ENCODE measurements around the gene SDR42E2. TPM values are rescaled to one million over a fixed set of nuclear protein-coding genes. Genes with fewer than 3 reads are reported as not detected.

SDR42E2 gene
- total RNA-seq, 5 donors from 2014 or later (not counting 1 experiment from before 2014, with no cell fraction given): 0.28 to 2.9 (median 0.39) TPM

DNA sequence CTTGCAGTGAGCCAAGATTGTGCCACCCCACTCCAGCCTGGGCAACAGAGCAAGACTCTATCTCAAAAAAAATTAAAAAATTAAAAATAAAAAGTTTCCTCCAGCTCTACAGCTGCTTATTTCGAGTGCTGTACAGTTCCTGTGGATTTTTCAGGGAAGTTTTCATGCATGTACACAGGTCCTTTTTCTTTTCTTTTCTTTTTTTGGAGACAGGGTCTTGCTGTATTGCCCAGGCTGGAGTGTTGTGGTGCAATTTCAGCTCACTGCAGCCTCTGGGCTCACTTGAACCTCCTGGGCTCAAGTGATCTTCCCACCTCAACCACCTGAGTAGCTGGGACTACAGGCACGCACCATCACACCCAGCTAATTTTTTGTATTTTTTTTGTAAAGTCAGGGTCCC lies 59.7 kb downstream of the SDR42E2 start:
- H3K36me3 Mint-ChIP-seq: no peaks in the 10 kb centered on the region
- H3K27ac Mint-ChIP-seq: no peak overlapping the region
- no peaks in the 10 kb centered on the region for H3K4me1 ChIP-seq (ENCODE audit: control insufficient read depth in 1 of 2, extremely low read depth in 1 of 2, insufficient read depth in 2 of 2, low read length in 2 of 2)
- H3K27me3 Mint-ChIP-seq: no peaks in the 10 kb centered on the region
- ChIA-PET POLR2A (interaction anchor here in 1 of 2 donors (0.6 kb wide), 1 partner anchor 21 kb away, joined by 6 read pairs; no protein-coding TSS in a partner anchor), CTCF (no interaction called here)
- DNase-seq (no peak), ATAC-seq (replicated peaks in 1 of 4) (no peak)
- peaks cover 6 to 10% of the 10 kb centered on the region in 2 donors for H3K36me3 ChIP-seq (ENCODE audit: control insufficient read depth in 2 of 2, extremely low read depth in 1 of 2, insufficient read depth in 1 of 2, low read length in 1 of 2)
- H3K4me3 Mint-ChIP-seq: no peak overlapping the region
- no peaks in the 10 kb centered on the region for H3K27me3 ChIP-seq (replicated peaks in 1 of 2; ENCODE audit: control insufficient read depth in 2 of 2, extremely low read depth in 1 of 2, insufficient read depth in 2 of 2, low read length in 1 of 2)
- H3K4me3 ChIP-seq (ENCODE audit: control insufficient read depth in 1 of 2, extremely low read depth in 1 of 2, low read length in 1 of 2): no peak overlapping the region
- WGBS (ENCODE audit: insufficient coverage): no CpG with 5 or more reads among the region's 2 CpGs
- H3K27ac ChIP-seq (ENCODE audit: low read length): no peak overlapping the region
- peaks cover 0 to 2% (median 0%) of the 10 kb centered on the region in 3 donors for H3K4me1 Mint-ChIP-seq
- no peaks in the 10 kb centered on the region for H3K9me3 ChIP-seq
- H3K9me3 Mint-ChIP-seq: no peaks in the 10 kb centered on the region

DNA sequence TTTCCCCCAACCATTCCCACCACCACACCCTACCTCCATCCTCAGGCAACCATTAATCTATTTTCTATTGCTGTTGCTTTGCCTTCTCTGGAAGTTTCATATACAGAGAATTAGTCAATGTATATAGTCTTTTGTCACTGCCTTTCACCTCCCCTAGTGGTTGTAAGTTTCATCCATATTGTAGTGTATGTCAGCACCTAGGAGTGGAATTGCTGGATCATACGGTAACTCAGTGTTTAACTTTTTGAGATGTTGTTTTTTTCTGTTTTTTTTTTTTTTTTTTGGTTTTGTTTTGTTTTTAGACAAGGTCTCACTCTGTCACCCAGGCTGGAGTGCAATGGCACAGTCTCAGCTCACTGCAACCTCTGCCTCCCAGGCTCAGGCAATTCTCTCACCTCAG lies 60.7 kb downstream of the SDR42E2 start:
- WGBS (ENCODE audit: insufficient coverage): no CpG with 5 or more reads among the region's 1 CpG
- H3K4me1 ChIP-seq (ENCODE audit: control insufficient read depth in 1 of 2, extremely low read depth in 1 of 2, insufficient read depth in 2 of 2, low read length in 2 of 2): no peaks in the 10 kb centered on the region
- no peaks in the 10 kb centered on the region for H3K4me1 Mint-ChIP-seq
- POLR2A ChIA-PET: no interaction called here
- no peak for ATAC-seq (replicated peaks in 1 of 4)
- no peak overlapping the region for H3K27ac ChIP-seq (ENCODE audit: low read length)
- peaks cover 6 to 13% of the 10 kb centered on the region in 2 donors for H3K36me3 ChIP-seq (ENCODE audit: control insufficient read depth in 2 of 2, extremely low read depth in 1 of 2, insufficient read depth in 1 of 2, low read length in 1 of 2)
- no peaks in the 10 kb centered on the region for H3K36me3 Mint-ChIP-seq
- no peaks in the 10 kb centered on the region for H3K9me3 Mint-ChIP-seq
- H3K4me3 Mint-ChIP-seq: no peak overlapping the region
- H3K27me3 Mint-ChIP-seq: no peaks in the 10 kb centered on the region
- CTCF ChIA-PET: no interaction called here
- no peak for DNase-seq
- H3K27ac Mint-ChIP-seq: no peak overlapping the region
- no peaks in the 10 kb centered on the region for H3K9me3 ChIP-seq
- no peaks in the 10 kb centered on the region for H3K27me3 ChIP-seq (replicated peaks in 1 of 2; ENCODE audit: control insufficient read depth in 2 of 2, extremely low read depth in 1 of 2, insufficient read depth in 2 of 2, low read length in 1 of 2)
- no peak overlapping the region for H3K4me3 ChIP-seq (ENCODE audit: control insufficient read depth in 1 of 2, extremely low read depth in 1 of 2, low read length in 1 of 2)

DNA sequence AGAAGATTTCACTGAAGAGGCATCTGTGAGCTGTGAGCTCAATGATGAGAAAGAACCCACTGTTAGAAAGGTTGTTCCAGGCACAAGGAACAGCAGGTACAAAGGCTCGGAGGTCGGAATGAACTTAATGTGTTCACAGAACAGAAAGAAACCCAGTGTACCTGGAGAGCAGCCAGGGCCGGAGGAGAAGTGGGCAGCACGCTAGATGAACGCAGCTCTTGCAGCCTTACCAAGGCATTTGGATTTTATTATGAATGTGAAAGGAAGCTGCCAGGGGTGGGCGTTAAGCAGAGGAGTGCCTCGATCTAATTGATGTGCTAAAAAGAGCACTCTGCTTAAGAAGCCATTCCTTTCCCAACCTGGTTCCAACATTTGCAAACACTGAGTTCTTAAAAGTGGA lies 62.8 kb downstream of the SDR42E2 start:
- H3K4me3 ChIP-seq (ENCODE audit: control insufficient read depth in 1 of 2, extremely low read depth in 1 of 2, low read length in 1 of 2): no peak overlapping the region
- Mint-ChIP-seq H3K36me3 (peaks cover 11% of the 10 kb centered on the region), H3K27ac (no peak overlapping the region), H3K27me3 (no peaks in the 10 kb centered on the region), H3K4me3 (no peak overlapping the region), H3K4me1 (no peaks in the 10 kb centered on the region), H3K9me3 (no peaks in the 10 kb centered on the region)
- no peak for DNase-seq
- H3K27me3 ChIP-seq (replicated peaks in 1 of 2; ENCODE audit: control insufficient read depth in 2 of 2, extremely low read depth in 1 of 2, insufficient read depth in 2 of 2, low read length in 1 of 2): no peaks in the 10 kb centered on the region
- ChIA-PET CTCF (interaction anchor here in 1 of 2 donors (0.9 to 1.0 kb wide), 2 partner anchors 16 to 19 kb away, joined by 3 to 4 read pairs; partner anchors contain the start of gene EEF2K), POLR2A (no interaction called here)
- no peaks in the 10 kb centered on the region for H3K9me3 ChIP-seq
- no peaks in the 10 kb centered on the region for H3K4me1 ChIP-seq (ENCODE audit: control insufficient read depth in 1 of 2, extremely low read depth in 1 of 2, insufficient read depth in 2 of 2, low read length in 2 of 2)
- WGBS (ENCODE audit: insufficient coverage): 93% methylated on average over 5 of the region's 7 CpGs
- peaks cover 6 to 15% of the 10 kb centered on the region in 2 donors for H3K36me3 ChIP-seq (ENCODE audit: control insufficient read depth in 2 of 2, extremely low read depth in 1 of 2, insufficient read depth in 1 of 2, low read length in 1 of 2)
- no peak for ATAC-seq (replicated peaks in 1 of 4)
- H3K27ac ChIP-seq (ENCODE audit: low read length): no peak overlapping the region

DNA sequence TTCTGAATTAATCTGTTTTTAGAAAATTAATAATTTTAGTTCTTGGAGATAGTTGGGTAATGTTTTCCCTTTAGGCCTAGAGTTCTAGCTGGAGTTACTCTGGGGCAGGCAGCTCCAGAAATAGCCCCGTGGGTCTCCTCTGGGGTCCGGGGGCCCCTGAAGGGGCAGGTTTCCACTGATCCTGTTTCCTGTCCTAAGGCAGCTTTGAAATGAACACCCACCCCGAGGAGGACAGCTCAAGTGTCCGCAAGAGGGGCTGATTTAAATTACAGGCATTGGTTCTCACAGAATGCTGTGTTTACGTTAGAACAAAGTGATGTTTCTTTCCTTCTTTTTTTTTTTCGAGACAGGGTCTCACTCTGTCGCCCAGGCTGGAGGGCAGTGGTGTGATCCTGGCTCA lies 67.6 kb downstream of the SDR42E2 start:
- H3K4me3 ChIP-seq (ENCODE audit: control insufficient read depth in 1 of 2, extremely low read depth in 1 of 2, low read length in 1 of 2): no peak overlapping the region
- Mint-ChIP-seq H3K9me3 (no peaks in the 10 kb centered on the region), H3K4me3 (no peak overlapping the region), H3K27me3 (no peaks in the 10 kb centered on the region), H3K4me1 (no peaks in the 10 kb centered on the region), H3K27ac (no peak overlapping the region), H3K36me3 (peaks cover 22% of the 10 kb centered on the region)
- ATAC-seq (replicated peaks in 1 of 4) (no peak), DNase-seq (no peak)
- ChIA-PET POLR2A (interaction anchor here in 1 of 2 donors (0.7 kb wide), 2 partner anchors 12 to 24 kb away, joined by 3 read pairs; no protein-coding TSS in a partner anchor), CTCF (no interaction called here)
- H3K36me3 ChIP-seq (ENCODE audit: control insufficient read depth in 2 of 2, extremely low read depth in 1 of 2, insufficient read depth in 1 of 2, low read length in 1 of 2): peaks cover 6 to 20% of the 10 kb centered on the region in 2 donors
- H3K27ac ChIP-seq (ENCODE audit: low read length): no peak overlapping the region
- no peaks in the 10 kb centered on the region for H3K9me3 ChIP-seq
- H3K27me3 ChIP-seq (replicated peaks in 1 of 2; ENCODE audit: control insufficient read depth in 2 of 2, extremely low read depth in 1 of 2, insufficient read depth in 2 of 2, low read length in 1 of 2): no peaks in the 10 kb centered on the region
- 85% methylated on average over 5 of the region's 7 CpGs for WGBS (ENCODE audit: insufficient coverage)
- H3K4me1 ChIP-seq (ENCODE audit: control insufficient read depth in 1 of 2, extremely low read depth in 1 of 2, insufficient read depth in 2 of 2, low read length in 2 of 2): no peaks in the 10 kb centered on the region

DNA sequence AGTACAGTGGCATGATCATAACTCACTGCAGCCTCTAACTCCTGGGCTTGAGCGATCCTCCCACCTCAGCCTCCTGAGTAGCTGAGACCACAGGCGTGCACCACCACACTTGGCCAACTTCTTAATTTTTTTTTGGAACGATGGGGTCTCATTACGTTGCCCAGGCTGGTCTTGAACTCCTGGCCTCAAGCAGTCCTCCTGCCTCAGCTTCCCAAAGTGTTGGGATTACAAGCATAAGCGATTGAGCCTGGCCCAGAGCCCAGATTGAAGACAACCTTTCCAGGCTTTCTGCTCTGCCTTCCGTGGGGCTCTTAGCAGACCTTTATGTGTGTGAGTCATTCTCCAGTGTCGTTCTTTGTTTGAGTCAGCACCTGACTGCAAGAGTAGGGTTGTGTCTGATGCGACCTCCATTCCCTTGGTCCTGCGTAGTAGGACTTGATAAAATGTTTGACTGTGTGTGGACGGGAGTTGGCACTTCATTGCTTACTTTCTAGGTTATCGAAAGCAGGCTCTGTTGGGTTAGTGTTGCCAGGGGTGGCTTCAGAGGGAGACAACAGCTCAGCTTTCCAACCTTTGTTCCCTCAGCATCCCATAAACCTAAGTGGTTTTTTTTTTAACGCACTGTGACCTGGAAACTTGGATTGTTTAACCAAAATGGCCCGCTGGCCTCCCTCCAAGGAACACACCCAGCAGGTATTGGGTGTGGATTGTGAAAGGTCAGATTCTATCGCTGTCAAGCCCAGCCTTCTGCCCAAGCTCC lies 70.2 kb downstream of the SDR42E2 start:
- Mint-ChIP-seq H3K27ac (no peak overlapping the region), H3K9me3 (no peaks in the 10 kb centered on the region), H3K4me3 (no peak overlapping the region), H3K4me1 (no peaks in the 10 kb centered on the region), H3K27me3 (no peaks in the 10 kb centered on the region), H3K36me3 (peaks cover 22% of the 10 kb centered on the region)
- H3K9me3 ChIP-seq: no peaks in the 10 kb centered on the region
- H3K36me3 ChIP-seq (ENCODE audit: control insufficient read depth in 2 of 2, extremely low read depth in 1 of 2, insufficient read depth in 1 of 2, low read length in 1 of 2): peaks cover 0 to 8% of the 10 kb centered on the region in 2 donors
- ChIA-PET POLR2A (interaction anchor here in 1 of 2 donors (0.9 kb wide), 1 partner anchor 25 kb away, joined by 7 read pairs; no protein-coding TSS in a partner anchor), CTCF (interaction anchor here (0.6 to 0.9 kb wide), 3 partner anchors 9 to 161 kb away, joined by 3 to 4 read pairs (median 4); no protein-coding TSS in a partner anchor)
- no peak for DNase-seq
- 69% methylated on average over 8 of the region's 14 CpGs for WGBS (ENCODE audit: insufficient coverage)
- no peaks in the 10 kb centered on the region for H3K4me1 ChIP-seq (ENCODE audit: control insufficient read depth in 1 of 2, extremely low read depth in 1 of 2, insufficient read depth in 2 of 2, low read length in 2 of 2)
- H3K27ac ChIP-seq (ENCODE audit: low read length): no peak overlapping the region
- no peaks in the 10 kb centered on the region for H3K27me3 ChIP-seq (replicated peaks in 1 of 2; ENCODE audit: control insufficient read depth in 2 of 2, extremely low read depth in 1 of 2, insufficient read depth in 2 of 2, low read length in 1 of 2)
- ATAC-seq (replicated peaks in 1 of 4): no peak
- no peak overlapping the region for H3K4me3 ChIP-seq (ENCODE audit: control insufficient read depth in 1 of 2, extremely low read depth in 1 of 2, low read length in 1 of 2)

GRCh38 chr16:22233037-22233372 lies 70.7 kb downstream of the SDR42E2 start:
- H3K4me1 Mint-ChIP-seq: no peaks in the 10 kb centered on the region
- POLR2A ChIA-PET: no interaction called here

More at GRCh38 chr16:22233037-22233372, 70.7 kb downstream of the SDR42E2 start:
- Histone ChIP-seq H3K9me3 (no peaks in the 10 kb centered on the region), H3K27ac (ENCODE audit: low read length) (no peak overlapping the region), H3K36me3 (ENCODE audit: control insufficient read depth in 2 of 2, extremely low read depth in 1 of 2, insufficient read depth in 1 of 2, low read length in 1 of 2) (peaks cover 0 to 8% of the 10 kb centered on the region in 2 donors), H3K4me3 (ENCODE audit: control insufficient read depth in 1 of 2, extremely low read depth in 1 of 2, low read length in 1 of 2) (no peak overlapping the region), H3K4me1 (ENCODE audit: control insufficient read depth in 1 of 2, extremely low read depth in 1 of 2, insufficient read depth in 2 of 2, low read length in 2 of 2) (no peaks in the 10 kb centered on the region), H3K27me3 (replicated peaks in 1 of 2; ENCODE audit: control insufficient read depth in 2 of 2, extremely low read depth in 1 of 2, insufficient read depth in 2 of 2, low read length in 1 of 2) (no peaks in the 10 kb centered on the region)
- WGBS (ENCODE audit: insufficient coverage): no CpG with 5 or more reads among the region's 6 CpGs
- ATAC-seq (replicated peaks in 1 of 4): no peak
- no peak overlapping the region for H3K4me3 Mint-ChIP-seq
- H3K27ac Mint-ChIP-seq: no peak overlapping the region
- CTCF ChIA-PET: interaction anchor here in 1 of 2 donors (0.9 kb wide), 1 partner anchor 161 kb away, joined by 3 read pairs; no protein-coding TSS in a partner anchor
- no peaks in the 10 kb centered on the region for H3K9me3 Mint-ChIP-seq
- peaks cover 24% of the 10 kb centered on the region for H3K36me3 Mint-ChIP-seq
- no peaks in the 10 kb centered on the region for H3K27me3 Mint-ChIP-seq
- DNase-seq: no peak
